HG02571 (cell line): ENCODE measurements around the gene QRSL1.
A peak's percentile ranks its signal among the peaks of the same experiment; 100 is the strongest.
"Not testable (repeated sequence)": the region's sequence is repeated elsewhere in the genome, so short reads cannot be mapped to it uniquely, and the experiment has no call there.

Source experiments
- ATAC-seq: cut with Tn5 transposase; IDR thresholded peaks from one replicate; pipeline ENCODE4 v1.9.1; 2021; ENCODE audit warnings: mild to moderate bottlenecking, moderate library complexity; ENCODE audit not compliant: unreplicated experiment

QRSL1 gene

DNA sequence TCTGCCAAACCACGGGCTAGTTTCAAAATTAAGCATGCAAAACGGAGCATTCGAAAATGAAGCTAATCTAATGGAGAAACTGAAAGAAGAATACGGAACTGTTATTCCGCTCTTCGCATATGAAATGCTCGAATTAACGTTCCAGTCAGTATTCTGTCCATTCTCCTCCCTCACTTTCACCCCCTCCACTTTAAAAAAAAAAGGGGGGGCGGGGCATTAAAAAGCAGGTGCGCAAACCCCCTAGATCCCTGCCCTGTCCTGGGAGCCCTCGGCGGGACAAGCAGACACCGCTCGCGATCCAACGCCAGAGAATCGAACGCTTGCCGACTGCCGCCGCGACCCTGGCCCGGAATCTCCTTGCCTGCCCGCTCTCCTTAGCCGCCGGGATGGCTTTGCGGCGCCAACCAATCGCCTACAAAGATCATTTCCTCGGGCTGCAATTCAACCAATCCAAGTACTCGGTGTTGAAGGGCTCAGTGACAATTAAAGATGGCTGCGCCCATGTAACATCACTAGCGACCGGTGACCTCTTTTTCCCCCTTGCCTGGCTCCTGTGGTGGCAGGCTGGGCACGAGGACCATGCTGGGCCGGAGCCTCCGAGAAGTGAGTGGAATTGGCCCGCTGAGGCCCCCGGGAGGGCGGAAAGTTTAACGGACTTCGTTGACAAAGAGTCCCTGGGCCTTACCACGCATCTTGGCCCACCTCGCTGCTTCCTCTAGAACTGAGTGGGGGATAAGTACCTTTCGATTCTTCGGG is at the start of gene QRSL1, which contains the start of gene RTN4IP1:
Gene QRSL1 (plus strand): TSS at position 476 of the 756 bp plus-strand sequence. CDS start 104 bp downstream, at position 580.
Gene RTN4IP1 (minus strand): TSS at position 396 of the 756 bp plus-strand sequence. CDS start 477 bp downstream, outside the sequence.
- ATAC-seq: peak; percentile 89

- ATAC-seq: no peak
Measured at GRCh38 chr6:106581468-106581867, 47.9 kb upstream of the QRSL1 start.

- ATAC-seq: no peak
Measured at GRCh38 chr6:106586815-106587415, 42.5 kb upstream of the QRSL1 start.

DNA sequence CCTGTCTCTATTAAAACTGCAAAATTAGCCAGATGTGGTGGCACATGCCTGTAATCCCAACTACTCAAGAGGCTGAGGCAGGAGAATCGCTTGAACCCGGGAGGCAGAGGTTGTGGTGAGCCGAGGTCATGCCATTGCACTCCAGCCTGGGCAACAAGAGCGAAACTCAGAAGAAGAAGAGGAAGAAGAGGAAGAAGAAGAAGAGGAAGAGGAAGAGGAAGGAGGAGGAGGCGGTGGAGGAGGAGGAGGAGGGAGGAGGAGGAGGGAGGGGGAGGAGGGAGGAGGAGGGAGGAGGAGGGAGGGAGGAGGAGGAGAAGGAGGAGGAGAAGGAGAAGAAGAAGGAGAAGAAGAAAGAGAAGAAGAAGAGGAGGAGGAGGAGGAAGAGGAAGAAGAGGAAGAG is 40.4 kb upstream of the QRSL1 start:
- ATAC-seq: not testable (repeated sequence)

GRCh38 chr6:106591111-106591825 is 38.1 kb upstream of the QRSL1 start:
- no peak for ATAC-seq

DNA sequence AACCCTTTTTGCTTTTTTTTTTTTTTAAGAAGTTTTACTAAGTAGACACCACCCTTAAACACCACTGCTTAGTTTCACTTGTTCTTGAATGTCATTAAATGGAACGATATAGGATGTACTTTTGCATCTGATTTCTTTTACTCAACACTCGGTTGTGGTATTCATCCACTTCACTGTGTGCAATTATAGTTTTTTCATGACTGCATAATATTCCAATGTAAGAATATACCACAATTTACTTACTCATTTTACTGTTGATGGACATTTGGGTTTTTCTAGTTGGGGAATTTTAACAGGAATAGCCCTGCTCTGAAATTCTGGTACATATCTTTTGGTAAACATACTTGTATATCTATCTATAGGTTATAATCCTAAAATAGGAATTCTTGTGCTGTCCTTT is 29.9 kb upstream of the QRSL1 start:
- ATAC-seq: no peak

DNA sequence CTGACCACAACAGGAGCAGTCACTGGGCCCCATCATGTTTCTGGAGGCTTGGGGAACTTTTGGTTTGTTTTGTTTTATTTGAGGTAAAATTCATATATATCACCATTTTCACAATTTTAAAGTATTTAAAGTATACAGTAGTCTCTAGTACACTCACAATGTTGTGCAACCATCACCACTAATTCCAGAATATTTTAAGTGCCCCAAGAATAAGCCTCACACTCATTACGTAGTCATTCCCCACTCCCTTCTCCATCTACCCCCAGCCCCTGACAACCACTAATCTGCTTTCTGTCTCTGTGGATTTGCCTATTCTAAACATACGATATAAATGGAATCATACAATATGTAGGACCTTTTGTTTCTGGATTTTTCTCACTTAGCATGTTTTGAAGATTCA is 29.0 kb upstream of the QRSL1 start:
- no peak for ATAC-seq

GRCh38 chr6:106608080-106608668 is 21.2 kb upstream of the QRSL1 start:
- ATAC-seq: no peak

DNA sequence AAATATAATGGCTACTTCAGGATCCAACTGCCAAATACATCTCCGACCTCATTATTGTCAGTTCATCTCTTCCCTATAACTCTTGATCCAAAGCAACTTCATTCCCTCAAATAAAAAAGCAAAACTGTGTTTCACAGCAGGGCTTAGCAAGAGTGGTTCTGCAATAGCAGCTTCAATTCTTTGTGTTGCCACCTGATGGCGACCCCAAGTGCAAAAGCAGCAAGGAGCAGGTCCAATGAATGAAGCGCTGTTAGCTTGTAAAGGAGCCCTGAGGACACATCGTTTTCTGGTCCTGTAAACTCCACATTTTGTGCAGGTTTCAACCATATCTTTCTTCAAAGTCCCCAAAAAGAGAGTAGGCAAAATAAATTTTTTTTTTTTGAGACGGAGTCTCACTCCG is 19.7 kb upstream of the QRSL1 start:
- ATAC-seq: no peak

DNA sequence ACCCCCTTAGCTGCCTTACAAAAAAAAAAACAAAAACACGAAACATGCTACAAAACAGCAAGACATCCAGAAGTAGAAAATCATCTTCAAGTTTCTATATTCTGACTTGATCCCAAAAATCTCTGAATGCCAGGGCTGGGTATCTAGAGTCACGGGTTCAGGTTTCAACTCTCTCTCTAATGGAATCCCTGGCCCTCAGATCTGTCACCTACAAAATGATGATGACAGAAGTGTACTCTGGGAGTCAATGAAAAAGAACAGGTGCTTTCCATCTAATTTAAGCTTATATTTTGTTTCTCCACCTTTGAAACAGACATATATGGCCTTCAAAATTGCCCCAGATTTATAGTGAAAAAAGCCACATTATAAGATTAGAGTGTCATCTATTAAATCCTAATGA is 18.3 kb upstream of the QRSL1 start:
- ATAC-seq: no peak

GRCh38 chr6:106612671-106613416 is 16.5 kb upstream of the QRSL1 start:
- ATAC-seq: no peak

GRCh38 chr6:106613590-106613989 is 15.8 kb upstream of the QRSL1 start:
- no peak for ATAC-seq

- no peak for ATAC-seq
Measured at GRCh38 chr6:106614166-106614565, 15.2 kb upstream of the QRSL1 start.

DNA sequence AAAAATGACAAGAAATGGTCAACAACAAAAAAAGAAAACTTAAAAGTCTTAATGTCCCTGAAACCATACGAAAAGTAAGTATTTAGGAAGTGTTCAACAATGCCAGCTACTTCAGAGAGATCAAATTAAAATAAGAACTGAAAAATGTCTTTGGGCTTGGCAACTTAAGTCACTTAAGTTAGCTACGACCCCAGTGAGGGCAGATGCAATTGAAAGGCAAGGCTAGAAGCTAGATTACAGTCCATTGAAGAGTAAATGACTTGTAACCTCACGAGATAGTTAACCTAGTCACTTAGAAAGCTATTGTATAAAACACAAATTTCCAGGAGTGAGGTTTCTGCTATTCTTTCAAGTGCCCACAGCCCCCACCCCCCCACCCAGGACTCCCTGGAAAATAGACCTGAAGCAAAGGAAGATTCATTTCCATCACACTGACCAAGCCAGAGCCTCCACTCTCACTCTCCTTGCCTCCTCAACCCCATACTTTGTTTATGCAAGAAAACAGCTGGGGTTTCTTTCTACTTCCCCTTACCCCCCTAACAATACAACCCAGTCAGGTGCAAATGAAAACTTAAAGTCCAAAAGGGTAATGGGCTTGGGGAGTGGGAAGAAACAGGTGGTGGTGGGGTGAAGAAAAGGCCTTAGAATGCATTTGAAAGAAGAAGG is 14.7 kb upstream of the QRSL1 start:
- no peak for ATAC-seq

GRCh38 chr6:106617302-106617701 is 12.1 kb upstream of the QRSL1 start:
- ATAC-seq: no peak

DNA sequence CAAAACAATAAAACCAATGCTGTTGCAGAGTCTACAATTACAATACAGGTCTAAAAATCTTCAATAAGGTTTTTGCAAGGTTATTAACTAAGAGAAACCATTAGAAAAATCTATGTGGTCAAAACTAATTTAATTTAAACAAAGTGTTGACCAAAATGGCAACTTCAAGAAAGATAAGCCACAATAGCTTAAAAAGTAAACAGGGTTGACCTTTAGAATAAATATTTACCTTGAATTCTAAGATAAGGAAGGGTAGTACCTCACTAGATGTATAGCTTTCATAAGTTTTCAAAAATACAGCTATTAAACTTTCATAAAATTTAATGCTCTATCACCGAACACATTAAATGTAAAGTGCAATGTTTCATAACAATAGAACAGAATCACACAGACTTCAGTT is 11.5 kb upstream of the QRSL1 start:
- ATAC-seq: no peak

DNA sequence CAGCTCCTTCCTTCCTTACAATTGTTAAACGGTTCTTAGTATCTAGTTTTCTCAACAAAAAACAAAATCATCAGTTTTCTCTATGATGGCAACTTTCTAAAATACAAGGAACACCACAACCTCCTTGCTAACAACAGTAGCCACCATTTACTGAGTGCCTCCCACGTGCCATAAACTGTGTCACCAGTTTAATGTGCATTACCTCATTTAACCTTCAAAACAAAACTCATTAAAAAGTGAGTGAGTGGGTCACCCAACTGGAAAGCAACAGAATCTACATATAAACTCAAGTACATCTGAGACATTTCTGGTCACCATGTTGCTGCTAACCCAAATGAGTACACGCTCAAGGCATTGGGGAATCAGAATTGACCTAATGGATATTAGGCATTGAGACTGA is 11.1 kb upstream of the QRSL1 start:
- ATAC-seq: no peak

- ATAC-seq: no peak
Measured at GRCh38 chr6:106619223-106619622, 10.2 kb upstream of the QRSL1 start.

GRCh38 chr6:106620931-106621672 is 8.3 kb upstream of the QRSL1 start:
- no peak for ATAC-seq

DNA sequence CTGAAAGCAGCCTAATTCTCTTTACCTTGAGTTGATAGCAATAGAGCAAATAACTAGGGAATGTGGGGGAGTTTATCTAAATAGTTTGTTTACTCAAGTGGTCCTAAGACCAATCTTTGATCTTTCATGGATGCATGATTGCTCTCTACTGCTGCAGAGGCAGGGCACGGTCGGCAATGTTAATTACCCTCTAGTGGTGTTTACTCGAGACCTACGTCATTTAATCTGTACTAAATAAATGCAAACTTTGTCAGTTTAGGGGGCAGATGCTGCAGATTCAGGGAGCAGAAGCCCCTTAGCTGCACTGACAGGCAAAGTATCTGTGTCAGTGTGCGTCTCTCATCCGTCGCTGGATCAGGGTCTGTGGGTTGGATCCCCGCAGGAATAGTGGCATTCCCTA is 7.0 kb upstream of the QRSL1 start:
- ATAC-seq: no peak
